GM18505 (cell line): ENCODE measurements around the gene TLX2.
"Not testable (repeated sequence)": the region's sequence is repeated elsewhere in the genome, so short reads cannot be mapped to it uniquely, and the experiment has no call there.

Experiments used
- ATAC-seq: cut with Tn5 transposase; IDR thresholded peaks from one replicate; pipeline ENCODE4 v1.9.1; 2021; ENCODE audit not compliant: unreplicated experiment
- POLR2A ChIP-seq: IDR thresholded peaks from 4 replicates; pipeline ENCODE4 v1.6.1; 2011; ENCODE audit warnings: borderline replicate concordance; ENCODE audit not compliant: insufficient read depth, insufficient read length; ENCODE audit errors: extremely low read depth

The TLX2 gene

GRCh38 chr2:74514368-74515270 is at the start of gene TLX2:
TLX2 (plus strand) TSS chr2:74514450; CDS start chr2:74514807, 357 bp downstream.
- ATAC-seq, result no peak
- no peak for TF ChIP-seq POLR2A

GRCh38 chr2:74470742-74471141 is 43.5 kb upstream of the TLX2 start:
- TF ChIP-seq POLR2A, result peak; percentile 18
- not testable (repeated sequence) for ATAC-seq

DNA sequence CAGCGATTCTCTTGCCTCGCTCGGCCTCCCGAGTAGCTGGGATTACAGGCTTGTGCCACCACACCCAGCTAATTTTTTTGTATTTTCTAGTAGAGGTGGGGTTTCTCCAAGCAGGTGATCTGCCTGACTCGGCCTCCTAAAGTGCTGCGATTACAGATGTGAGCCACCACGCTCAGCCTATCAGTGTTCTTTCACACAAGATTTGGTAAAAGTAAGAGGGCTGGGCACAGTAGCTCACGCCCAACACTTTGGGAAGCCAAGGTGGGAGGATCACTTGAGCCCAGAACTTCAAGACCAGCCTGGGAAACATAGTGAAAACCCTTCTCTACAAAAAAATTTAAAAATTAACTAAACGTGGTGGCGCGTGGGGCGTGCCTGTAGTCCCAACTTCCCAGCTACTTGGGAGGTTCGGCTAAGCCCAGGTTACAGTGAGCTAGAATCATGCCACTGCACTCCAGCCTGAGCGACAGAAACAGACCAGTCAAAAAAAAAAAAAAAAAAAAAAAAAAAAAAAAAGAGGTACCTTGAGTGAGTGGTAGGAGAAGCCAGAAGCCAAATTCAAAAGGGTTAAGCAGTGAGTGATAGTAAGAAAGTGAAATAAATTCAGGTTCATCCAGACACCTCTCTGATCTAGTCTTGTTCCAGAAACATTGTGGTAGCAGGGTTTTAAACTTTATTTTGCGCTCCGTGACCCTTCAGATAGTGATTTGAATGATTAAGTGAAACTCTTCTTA is 42.8 kb upstream of the TLX2 start:
- no peak for TF ChIP-seq POLR2A
- ATAC-seq, result no peak

DNA sequence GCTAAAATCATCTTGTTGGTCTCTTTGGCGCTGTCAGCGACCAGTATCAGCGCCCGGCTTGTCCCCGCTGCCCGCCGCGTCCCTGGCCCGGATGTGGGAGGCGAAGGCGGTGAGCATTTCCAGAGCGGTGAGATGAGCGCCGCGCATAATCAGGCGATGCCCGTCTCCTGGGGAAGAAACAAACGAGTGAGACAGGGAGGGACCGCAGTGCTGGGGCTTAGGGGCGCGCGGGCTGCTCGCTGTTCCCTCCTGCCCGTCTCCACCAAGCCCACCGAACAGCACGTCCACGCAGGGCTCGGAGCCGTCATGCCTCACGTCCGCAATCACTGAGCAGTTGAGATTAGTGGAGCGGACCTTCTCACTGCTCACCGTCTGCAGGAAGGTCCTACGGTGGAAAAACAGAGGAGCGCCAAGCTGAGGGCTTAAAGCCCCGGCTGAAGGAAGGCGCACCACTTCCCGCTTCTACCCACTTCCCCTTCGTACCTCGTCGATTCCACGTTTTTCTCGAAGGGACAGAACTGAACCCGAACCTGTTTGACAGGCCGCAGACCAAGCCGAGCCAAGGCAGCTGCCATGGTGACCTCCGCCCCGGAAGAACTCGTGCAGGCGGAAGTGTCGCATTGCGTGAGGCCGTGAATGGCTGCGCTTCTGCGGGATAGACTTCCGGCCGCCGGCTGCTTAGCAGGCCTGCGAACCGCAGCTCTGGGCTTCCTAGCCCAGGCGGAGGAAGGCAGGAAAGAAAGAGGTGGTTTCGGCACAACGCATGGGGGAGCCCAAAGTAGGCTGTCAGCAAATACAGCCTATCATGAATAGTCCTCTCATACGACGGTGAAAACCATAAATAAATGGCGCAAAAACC is 41.9 kb upstream of the TLX2 start, which contains the start of gene MRPL53:
Gene MRPL53, minus strand, starts transcription at position 595 of the 859 bp plus-strand sequence. Its CDS starts 20 bp downstream, at position 575.
- peak; percentile 84 for ATAC-seq
- TF ChIP-seq POLR2A, result peak; percentile 94

DNA sequence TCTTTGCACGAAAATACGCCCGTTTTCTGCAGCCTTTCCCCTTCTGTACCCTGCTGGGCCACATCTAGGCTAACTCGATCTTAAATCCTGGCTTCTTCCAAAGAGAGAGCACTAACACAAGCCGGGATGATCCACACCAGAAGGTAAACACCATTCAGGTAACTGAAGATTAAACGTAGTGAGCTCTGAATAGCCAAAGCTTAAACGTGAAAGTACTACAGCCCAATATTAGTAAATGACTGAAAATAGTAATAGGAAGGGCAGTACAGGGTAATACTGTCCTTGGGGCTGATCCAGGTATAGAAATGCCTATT is 41.3 kb upstream of the TLX2 start:
- ATAC-seq, result no peak

GRCh38 chr2:74474481-74474880 is 39.8 kb upstream of the TLX2 start:
- ATAC-seq, result no peak
- no peak for TF ChIP-seq POLR2A

More for the DNA sequence above, 41.3 kb upstream of the TLX2 start:
- no peak for TF ChIP-seq POLR2A

GRCh38 chr2:74474899-74475298 is 39.4 kb upstream of the TLX2 start:
- ATAC-seq, result no peak
- TF ChIP-seq POLR2A, result no peak

DNA sequence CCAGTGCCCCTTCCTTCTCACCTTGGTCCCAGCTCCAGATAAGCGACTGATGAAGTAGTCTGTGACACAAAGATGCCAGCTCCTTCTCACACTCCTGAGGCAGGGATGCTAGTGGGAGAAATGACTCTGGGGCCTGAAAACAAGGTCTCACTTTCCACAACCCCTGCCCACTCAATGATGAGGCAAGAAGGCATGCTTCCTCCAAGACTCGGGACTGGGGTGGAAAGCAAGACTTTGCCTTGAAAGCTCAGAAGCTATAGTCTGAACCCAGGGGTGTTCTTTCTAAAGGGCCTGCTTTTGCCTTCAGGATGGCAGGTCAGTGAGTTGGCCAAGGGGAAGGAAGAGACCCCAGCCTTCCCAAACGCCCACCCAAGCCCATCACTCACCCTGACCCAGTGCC is 32.8 kb upstream of the TLX2 start:
- TF ChIP-seq POLR2A, result no peak
- ATAC-seq, result no peak

GRCh38 chr2:74481961-74482800 is 32.1 kb upstream of the TLX2 start:
- peak; percentile 36 for ATAC-seq
- TF ChIP-seq POLR2A, result no peak

DNA sequence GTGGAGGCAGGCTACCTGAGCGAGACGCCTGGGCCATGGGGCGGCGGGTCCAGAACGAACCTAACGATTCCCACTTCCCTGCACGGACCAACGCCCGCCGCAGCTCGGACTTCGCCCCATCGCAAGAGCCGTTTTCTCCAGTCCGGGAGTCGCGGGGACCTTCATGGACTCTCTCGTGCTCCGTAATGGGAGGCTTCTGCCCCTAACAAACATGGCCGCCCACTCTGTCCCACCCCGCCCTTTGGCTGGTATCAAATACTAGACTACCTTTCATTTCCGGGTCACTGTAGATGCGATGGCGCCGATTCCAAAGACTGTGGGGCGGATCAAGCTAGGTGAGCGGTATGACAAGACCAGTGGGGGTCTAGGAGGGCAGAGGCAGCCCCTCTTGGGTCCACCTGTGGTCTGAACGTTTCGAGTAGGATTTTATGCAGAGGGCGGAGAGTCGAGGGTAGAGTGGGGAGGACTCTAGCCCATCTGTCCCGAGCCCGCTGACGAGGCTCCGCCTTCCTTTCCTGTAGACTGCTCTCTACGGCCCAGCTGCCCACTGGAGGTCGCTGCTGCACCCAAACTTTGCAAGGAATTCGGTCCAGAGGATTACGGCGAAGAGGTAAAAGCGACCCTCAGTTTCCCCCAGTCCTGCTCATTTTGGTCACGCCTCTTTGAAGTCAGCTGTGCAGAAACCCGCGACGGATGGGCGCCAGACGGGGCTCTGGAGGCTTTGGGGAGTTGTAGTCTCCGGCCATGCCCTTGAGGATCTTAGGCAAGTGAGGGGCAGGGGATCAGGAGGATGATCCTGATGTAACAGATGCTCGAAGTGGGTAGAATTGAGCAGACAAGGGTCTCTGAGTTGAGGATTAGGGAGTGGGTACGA is 31.2 kb upstream of the TLX2 start, which contains the start of the genes CCDC142 and TTC31:
Gene CCDC142, minus strand, starts transcription at position 198 of the 874 bp plus-strand sequence. Its CDS starts 161 bp downstream, at position 37.
Gene TTC31, plus strand, starts transcription at position 281 of the 874 bp plus-strand sequence. Its CDS starts 15 bp downstream, at position 296.
- ATAC-seq, result peak; percentile 83
- TF ChIP-seq POLR2A, result peak; percentile 76

GRCh38 chr2:74483675-74484164 is 30.5 kb upstream of the TLX2 start:
- not testable (repeated sequence) for ATAC-seq
